HG03354 (cell line): ENCODE data around the gene BEGAIN.

Source experiments
- ATAC-seq: cut with Tn5 transposase; IDR thresholded peaks from one replicate; pipeline ENCODE4 v1.9.1; 2021; ENCODE audit warnings: mild to moderate bottlenecking; ENCODE audit not compliant: unreplicated experiment, poor library complexity, severe bottlenecking

BEGAIN gene

GRCh38 chr14:100617410-100618317, 30.4 kb upstream of the BEGAIN start:
- no peak for ATAC-seq

DNA sequence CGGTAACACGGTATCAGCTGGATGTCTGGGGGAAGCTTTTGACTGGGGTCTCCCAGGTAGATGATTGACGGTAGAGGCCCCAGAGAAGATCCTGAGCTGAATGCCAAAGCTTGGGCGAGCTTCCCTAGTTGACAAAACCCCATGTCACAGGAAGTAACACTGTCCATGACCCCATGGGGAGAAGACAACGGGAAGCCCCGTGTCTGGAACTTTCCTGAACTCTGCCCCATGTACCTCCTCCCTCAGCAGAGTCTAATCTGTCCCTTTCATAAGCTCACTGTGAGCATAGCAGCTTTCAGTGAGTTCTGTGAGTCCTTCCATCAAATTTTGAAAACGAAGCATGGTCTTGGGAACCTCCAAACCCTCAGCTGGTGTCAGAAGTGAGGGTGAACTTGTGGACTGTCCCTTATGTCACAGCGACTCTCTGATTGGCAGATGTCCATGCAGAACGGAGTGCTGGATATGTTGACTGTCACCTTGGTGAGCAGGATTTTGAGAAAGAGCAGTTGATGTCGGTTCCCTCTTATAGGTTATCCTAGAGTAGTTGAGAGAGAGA, 29.7 kb upstream of the BEGAIN start:
- no peak for ATAC-seq

DNA sequence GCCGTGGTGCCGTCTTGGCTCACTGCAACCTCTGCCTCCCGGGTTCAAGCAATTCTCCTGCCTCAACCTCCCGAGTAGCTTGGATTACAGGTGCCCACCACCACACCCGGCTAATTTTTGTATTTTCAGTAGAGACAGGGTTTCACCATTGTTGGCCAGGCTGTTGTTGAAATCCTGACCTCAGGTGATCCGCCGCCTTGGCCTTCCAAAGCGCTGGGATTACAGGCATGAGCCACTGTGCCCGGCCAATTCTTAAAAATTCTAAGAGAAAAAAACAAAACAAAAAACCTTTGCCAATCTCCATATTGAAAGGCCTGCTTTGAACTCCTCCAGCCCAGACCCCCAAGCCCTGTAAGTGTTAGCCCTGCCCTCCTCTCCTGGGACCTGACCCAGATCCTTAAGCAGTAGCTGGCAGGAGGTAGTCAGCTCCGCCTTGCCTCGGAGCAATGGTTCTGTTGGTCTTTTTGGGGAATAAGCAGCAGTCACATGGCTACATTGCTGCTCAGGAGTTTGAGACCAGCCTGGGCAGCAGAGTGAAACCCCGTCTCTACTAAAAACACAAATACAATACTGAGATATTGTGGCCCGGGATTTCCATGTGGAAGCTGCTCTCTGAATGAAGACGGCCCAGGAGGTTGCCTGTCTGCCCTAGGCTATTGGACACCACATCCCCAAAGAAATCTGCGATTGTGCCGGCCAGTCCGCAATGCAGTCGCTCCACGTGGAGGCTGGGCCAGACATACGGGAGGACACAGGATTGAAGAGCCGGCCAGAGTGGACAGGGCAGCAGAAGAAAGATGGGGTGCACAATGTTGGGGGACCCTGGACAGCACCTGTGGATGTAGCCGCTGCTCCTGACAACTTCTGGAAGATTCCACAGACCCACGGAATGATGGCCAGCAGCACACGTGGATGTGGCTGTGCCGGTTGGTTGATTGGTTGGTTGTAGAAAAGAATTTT, 28.8 kb upstream of the BEGAIN start:
- no peak for ATAC-seq

- no peak for ATAC-seq
Observed at GRCh38 chr14:100614803-100615202, 27.6 kb upstream of the BEGAIN start.

- ATAC-seq: no peak
Observed at GRCh38 chr14:100612986-100613385, 25.8 kb upstream of the BEGAIN start.

- ATAC-seq: no peak
Observed at GRCh38 chr14:100611811-100612480, 24.7 kb upstream of the BEGAIN start.

DNA sequence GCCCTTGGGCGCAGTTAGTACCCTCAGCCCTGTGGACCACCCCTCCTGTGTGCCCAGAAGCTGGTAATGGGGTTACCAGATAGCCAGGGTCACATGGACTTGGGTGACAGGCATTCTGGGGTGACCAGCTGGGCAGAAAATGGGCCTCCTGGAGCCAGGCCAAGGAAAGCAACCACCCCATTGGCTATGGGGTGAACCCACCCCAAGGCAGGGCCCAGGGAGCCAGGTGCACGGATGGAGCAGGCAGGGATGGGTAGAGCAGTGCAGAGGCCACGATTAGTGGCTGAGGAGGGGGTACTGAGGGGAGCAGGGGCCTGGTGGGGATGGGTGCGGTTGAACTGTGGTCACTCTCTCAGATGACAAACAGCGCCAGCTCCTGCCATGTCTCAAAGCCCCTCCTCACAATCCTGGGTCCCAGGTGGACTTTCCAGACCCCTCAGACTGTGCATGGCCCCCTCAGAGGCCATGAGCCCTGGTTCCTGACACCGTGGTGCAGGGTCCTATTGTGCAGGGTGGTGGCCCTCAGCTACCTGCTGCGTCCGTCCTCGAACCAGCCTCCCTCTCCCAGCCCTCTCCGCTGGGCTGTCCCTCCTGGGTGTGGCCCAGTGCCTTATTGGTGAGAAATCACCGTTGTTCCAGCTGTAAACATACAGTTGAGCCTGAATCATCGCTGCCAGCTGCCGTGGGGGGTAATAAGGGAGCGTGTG, 23.4 kb upstream of the BEGAIN start:
- ATAC-seq: no peak

GRCh38 chr14:100609941-100610391, 22.7 kb upstream of the BEGAIN start:
- ATAC-seq: no peak

DNA sequence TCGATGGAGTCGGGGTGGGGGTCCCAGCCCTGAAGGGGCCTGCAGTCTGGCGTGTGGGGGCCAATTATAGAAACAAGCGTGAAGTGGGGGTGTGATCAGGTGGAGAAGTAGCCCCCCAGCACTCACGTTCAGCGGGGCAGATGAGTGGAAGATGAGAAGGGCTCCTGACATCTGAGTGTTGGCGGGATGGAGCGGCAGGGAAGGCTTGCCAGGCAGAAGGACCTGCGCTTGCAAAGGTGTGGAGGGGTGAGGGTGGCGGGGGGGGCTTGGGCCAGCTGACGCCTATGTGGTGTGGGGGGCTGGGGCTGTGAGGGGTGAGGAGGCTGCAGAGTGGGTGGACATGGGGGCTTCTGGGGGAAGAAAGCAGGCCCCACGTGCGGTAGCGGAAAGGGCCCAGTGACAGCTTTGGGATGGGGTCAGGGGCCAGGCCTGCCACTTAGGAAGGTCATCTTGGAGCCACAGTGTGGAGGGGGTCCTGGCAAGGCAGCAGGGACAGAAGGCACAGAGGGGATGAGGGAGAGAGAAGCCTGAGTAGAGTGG, 22.2 kb upstream of the BEGAIN start:
- no peak for ATAC-seq

DNA sequence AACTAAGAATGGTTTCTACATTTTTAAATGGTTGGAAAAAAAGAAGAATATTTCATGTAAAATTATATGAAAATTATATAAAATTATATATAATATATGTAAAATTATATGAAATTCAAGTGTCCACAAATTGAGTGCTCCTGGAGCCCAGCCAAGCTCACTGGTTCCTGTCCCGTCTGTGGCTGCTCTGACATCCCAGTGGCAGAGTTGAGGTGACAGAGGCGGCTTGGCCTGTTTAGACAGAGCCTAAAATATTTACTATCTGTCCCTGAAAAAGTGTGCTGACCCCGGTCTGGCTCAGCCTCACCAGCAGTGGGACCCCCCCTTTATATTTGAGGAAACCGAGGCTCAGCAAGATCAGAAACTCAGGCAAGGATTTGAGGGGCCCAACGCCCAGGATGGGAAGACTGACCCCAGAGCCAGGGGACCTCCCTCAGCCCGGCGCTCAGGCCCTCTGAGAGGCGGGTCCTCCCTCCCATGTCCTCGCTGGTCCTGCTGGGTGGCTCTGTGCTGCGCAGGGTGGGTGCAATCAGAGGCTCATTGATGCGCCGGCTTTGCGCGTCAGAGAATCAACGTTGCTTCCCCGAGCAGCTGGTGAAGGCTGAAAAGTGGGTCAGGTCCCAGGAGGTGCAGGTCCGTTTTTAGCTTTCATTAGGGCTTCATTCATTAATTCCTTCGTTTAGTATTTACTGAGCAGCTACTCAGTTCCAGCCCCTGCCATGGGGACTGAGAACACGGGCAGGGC, 21.5 kb upstream of the BEGAIN start:
- ATAC-seq: no peak

GRCh38 chr14:100608064-100608463, 20.8 kb upstream of the BEGAIN start:
- no peak for ATAC-seq

- no peak for ATAC-seq
Observed at GRCh38 chr14:100607611-100607956, 20.4 kb upstream of the BEGAIN start.

DNA sequence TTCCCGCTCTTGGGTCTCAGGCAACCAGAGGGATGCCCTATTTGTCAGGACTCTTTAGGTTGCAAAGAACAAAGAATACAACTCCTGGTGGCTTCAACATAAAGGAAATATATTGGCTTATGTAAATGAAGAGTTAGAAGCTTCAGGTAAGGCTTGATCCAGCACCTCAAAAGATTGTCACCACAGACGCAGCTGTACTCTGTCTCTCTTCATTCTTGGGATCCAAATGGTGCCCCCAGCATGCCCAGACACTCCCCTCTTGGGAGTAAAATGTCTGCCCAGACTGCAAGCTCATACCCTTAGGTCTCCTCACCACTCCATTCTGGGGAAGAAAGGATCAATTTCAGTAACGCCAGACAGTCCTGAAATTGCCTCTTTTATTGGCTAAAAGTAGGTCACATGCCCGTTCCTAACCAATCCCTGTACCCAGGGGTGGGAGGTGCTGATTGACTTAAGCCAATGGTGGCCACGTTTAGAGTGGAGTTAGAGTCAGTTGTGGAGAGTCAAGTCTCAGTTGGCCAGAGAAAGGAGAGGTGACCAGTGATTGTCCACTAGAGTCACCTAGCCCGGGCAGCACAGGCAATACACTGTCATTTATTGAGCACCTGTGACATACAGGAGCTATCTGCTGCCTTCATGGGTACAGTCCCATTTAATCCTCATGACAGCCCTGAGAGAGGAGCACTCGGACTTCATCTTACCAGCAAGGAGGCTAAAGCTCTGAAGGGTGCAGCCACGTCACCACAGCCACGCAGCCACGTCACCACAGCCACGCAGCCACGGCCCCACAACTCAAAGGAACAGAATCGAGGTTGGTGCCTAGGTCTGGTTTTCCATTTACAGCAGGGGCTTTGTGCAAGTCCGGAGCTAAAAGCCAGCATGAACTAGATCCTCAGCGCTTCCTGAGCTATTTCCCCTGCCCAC, 19.7 kb upstream of the BEGAIN start:
- no peak for ATAC-seq

GRCh38 chr14:100605706-100606686, 18.8 kb upstream of the BEGAIN start:
- no peak for ATAC-seq

DNA sequence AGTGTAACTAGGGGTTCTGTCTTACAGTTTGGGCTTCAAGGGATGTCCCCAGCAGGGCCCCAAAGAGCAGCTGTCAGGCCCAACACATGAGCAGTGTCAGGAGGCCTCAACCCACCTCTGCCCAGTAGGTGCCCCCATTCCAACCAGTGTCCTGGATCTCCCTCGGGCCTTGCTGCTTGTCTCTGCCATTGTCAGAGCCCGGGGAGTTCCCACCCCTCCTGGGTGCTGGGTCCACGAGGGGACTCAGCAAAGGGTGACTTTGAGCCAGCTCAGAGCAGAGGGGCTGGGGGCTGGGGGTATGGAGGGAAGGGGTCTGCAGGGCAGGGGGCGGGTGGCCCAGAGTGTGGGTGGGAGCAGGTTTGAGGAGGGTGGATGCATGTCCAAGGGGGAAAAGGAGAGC, 18.0 kb upstream of the BEGAIN start:
- no peak for ATAC-seq

- ATAC-seq: no peak
Observed at GRCh38 chr14:100604709-100605108, 17.5 kb upstream of the BEGAIN start.
